ENCODE data around the gene GAA. TPM values are rescaled to one million over a fixed set of nuclear protein-coding genes. Genes with fewer than 3 reads are reported as not detected.

The GAA gene
- total and polyA plus RNA-seq, 2 of the 13 experiments (the other 11 are each of a cell fraction or from before 2014, with no cell fraction given): 21.6 to 36.4 TPM

DNA sequence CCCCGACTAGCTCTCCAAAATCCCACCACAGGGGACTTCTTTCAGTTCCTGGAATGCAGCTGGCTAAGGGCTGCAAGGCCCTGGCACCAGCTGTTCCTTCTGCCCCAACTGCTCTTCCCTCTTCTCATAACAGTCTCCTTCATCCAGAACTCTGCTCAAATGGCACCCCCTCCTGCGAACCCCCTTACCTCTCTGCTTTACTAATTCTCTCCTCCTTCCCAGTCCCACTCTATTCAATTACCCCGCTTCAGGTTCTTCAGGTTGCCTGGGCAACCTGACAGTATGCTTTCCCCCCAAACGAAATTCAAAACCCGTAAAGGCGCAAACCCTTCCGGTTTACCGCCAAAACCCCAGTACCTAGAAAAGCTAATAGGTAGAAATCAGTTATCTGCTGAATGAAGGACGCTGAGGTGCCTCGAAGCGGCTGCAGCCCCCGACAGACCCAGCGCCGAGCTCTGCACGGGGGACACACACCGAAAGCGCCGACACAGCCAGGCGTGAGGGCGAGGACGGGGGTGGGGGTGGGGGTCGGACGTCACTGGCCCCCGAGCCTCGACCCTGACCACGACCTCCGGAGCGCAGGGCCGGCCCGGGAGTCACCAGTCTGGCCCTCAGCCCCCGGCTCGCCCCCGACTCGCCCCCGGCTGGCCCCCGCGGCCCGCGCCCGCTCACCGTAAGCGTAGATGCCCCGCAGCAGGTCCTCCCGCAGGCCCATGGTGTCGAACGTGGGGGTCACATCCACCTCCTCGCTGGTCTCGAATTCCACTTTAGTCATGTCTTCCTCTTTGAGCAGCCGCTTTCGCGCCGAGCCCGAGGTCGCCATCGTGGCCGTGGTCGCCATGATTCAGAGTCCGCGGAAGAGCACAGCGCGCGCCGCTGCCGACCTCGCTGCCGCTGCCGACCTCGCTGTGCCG lies 45.0 kb downstream of the GAA start (continued):
- TF ChIP-seq, protein P1, sequence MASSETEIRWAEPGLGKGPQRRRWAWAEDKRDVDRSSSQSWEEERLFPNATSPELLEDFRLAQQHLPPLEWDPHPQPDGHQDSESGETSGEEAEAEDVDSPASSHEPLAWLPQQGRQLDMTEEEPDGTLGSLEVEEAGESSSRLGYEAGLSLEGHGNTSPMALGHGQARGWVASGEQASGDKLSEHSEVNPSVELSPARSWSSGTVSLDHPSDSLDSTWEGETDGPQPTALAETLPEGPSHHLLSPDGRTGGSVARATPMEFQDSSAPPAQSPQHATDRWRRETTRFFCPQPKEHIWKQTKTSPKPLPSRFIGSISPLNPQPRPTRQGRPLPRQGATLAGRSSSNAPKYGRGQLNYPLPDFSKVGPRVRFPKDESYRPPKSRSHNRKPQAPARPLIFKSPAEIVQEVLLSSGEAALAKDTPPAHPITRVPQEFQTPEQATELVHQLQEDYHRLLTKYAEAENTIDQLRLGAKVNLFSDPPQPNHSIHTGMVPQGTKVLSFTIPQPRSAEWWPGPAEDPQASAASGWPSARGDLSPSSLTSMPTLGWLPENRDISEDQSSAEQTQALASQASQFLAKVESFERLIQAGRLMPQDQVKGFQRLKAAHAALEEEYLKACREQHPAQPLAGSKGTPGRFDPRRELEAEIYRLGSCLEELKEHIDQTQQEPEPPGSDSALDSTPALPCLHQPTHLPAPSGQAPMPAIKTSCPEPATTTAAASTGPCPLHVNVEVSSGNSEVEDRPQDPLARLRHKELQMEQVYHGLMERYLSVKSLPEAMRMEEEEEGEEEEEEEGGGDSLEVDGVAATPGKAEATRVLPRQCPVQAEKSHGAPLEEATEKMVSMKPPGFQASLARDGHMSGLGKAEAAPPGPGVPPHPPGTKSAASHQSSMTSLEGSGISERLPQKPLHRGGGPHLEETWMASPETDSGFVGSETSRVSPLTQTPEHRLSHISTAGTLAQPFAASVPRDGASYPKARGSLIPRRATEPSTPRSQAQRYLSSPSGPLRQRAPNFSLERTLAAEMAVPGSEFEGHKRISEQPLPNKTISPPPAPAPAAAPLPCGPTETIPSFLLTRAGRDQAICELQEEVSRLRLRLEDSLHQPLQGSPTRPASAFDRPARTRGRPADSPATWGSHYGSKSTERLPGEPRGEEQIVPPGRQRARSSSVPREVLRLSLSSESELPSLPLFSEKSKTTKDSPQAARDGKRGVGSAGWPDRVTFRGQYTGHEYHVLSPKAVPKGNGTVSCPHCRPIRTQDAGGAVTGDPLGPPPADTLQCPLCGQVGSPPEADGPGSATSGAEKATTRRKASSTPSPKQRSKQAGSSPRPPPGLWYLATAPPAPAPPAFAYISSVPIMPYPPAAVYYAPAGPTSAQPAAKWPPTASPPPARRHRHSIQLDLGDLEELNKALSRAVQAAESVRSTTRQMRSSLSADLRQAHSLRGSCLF (CRISPR knock-in tag; IDR thresholded peaks at IDR 0.05; ENCODE audit: borderline replicate concordance): no peak
- TF ChIP-seq ZNF879 (CRISPR knock-in tag; IDR thresholded peaks at IDR 0.05): no peak
- TF ChIP-seq HOXA3 (CRISPR knock-in tag; IDR thresholded peaks at IDR 0.05): no peak
- TF ChIP-seq ZBTB38 (CRISPR knock-in tag; IDR thresholded peaks at IDR 0.05): no peak
- no peak for TF ChIP-seq ZFP90 (CRISPR knock-in tag; IDR thresholded peaks at IDR 0.05; ENCODE audit: borderline replicate concordance)
- peak in 1 of 2 experiments; percentile 51; a peak in 1 of 4 replicates for TF ChIP-seq KLF16 (CRISPR knock-in tag; IDR thresholded peaks at IDR 0.05)
- TF ChIP-seq ZNF136 (CRISPR knock-in tag; IDR thresholded peaks at IDR 0.05; ENCODE audit: low read depth): no peak
- no peak for TF ChIP-seq ZNF382 (CRISPR knock-in tag; IDR thresholded peaks at IDR 0.05; ENCODE audit: borderline replicate concordance)
- TF ChIP-seq, protein P2, sequence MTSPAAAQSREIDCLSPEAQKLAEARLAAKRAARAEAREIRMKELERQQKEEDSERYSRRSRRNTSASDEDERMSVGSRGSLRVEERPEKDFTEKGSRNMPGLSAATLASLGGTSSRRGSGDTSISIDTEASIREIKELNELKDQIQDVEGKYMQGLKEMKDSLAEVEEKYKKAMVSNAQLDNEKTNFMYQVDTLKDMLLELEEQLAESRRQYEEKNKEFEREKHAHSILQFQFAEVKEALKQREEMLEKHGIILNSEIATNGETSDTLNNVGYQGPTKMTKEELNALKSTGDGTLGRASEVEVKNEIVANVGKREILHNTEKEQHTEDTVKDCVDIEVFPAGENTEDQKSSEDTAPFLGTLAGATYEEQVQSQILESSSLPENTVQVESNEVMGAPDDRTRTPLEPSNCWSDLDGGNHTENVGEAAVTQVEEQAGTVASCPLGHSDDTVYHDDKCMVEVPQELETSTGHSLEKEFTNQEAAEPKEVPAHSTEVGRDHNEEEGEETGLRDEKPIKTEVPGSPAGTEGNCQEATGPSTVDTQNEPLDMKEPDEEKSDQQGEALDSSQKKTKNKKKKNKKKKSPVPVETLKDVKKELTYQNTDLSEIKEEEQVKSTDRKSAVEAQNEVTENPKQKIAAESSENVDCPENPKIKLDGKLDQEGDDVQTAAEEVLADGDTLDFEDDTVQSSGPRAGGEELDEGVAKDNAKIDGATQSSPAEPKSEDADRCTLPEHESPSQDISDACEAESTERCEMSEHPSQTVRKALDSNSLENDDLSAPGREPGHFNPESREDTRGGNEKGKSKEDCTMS (CRISPR knock-in tag; conservative IDR thresholded peaks at IDR 0.05): no peak
- TF ChIP-seq THAP8 (CRISPR knock-in tag; IDR thresholded peaks at IDR 0.05; ENCODE audit: borderline replicate concordance): no peak
- TF ChIP-seq RBFOX2 (IDR thresholded peaks at IDR 0.05; ENCODE audit: low read depth, low read length): no peak
- TF ChIP-seq ZBTB7A (CRISPR knock-in tag; IDR thresholded peaks at IDR 0.05): 0 out of 2 replicates have a peak, but pooled peaks have one; percentile 29
- TF ChIP-seq ZNF232 (CRISPR knock-in tag; IDR thresholded peaks at IDR 0.05; ENCODE audit: borderline replicate concordance): peak; percentile 27; the same call in 1 of the 2 replicates
- no peak for TF ChIP-seq HMG20B (CRISPR knock-in tag; conservative IDR thresholded peaks at IDR 0.05)
- TF ChIP-seq, protein P3, sequence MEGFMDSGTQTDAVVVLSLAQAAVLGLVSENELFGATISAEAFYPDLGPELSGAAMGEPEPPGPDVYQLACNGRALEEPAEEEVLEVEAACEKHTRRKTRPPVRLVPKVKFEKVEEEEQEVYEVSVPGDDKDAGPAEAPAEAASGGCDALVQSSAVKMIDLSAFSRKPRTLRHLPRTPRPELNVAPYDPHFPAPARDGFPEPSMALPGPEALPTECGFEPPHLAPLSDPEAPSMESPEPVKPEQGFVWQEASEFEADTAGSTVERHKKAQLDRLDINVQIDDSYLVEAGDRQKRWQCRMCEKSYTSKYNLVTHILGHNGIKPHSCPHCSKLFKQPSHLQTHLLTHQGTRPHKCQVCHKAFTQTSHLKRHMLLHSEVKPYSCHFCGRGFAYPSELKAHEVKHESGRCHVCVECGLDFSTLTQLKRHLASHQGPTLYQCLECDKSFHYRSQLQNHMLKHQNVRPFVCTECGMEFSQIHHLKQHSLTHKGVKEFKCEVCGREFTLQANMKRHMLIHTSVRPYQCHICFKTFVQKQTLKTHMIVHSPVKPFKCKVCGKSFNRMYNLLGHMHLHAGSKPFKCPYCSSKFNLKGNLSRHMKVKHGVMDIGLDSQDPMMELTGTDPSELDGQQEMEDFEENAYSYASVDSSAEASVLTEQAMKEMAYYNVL (CRISPR knock-in tag; IDR thresholded peaks at IDR 0.05; ENCODE audit: borderline replicate concordance): no peak; the same call in 1 of the 2 replicates
- 0 out of 2 replicates have a peak, but pooled peaks have one; percentile 87 for TF ChIP-seq ZSCAN12 (CRISPR knock-in tag; IDR thresholded peaks at IDR 0.05)
- TF ChIP-seq ZIK1 (CRISPR knock-in tag; IDR thresholded peaks at IDR 0.05; ENCODE audit: borderline replicate concordance, low read depth): no peak
- TF ChIP-seq HOXD1 (CRISPR knock-in tag; IDR thresholded peaks at IDR 0.05): peak; percentile 33; the same call in 1 of the 2 replicates

Data from HepG2 (cell line).